Tibial artery (tissue), 4 donors: ENCODE data around the gene HDLBP.

Source experiments
- DNase-seq, 2 donors: peaks; one replicate each; pipeline ENCODE4 v3.0.0-alpha.2; 2019
- H3K27ac ChIP-seq, 2 donors: fragments of 200-600 bp; sonication (generic) in 1 of 2; 1 replicate in 1 of 2; 2 replicates in 1 of 2; pipeline ENCODE4 v1.5.1; 2018 to 2019; ENCODE audit warnings: mild to moderate bottlenecking in 1 of 2
- H3K27me3 ChIP-seq, 2 donors: fragments of 200-600 bp; sonication (generic) in 1 of 2; one replicate each; pipeline versions ENCODE4 v1.5.1 to v1.6.0; 2016 to 2019
- H3K36me3 ChIP-seq, 3 donors: fragments of 200-600 bp; sonication (generic) in 2 of 3; one replicate each; pipeline ENCODE4 v1.5.1; 2016 to 2019; ENCODE audit warnings: mild to moderate bottlenecking in 2 of 3
- H3K4me1 ChIP-seq, 4 donors: fragments of 200-600 bp; sonication (generic) in 2 of 4; 1 replicate in 3 of 4; 2 replicates in 1 of 4; pipeline ENCODE4 v1.5.1; 2016 to 2019
- H3K4me3 ChIP-seq, 2 donors: fragments of 200-600 bp; sonication (generic) in 1 of 2; 1 replicate in 1 of 2; 2 replicates in 1 of 2; pipeline ENCODE4 v1.5.1; 2018 to 2019; ENCODE audit warnings: mild to moderate bottlenecking in 2 of 2
- H3K9me3 ChIP-seq, 3 donors: fragments of 200-600 bp; sonication (generic) in 1 of 3; one replicate each; pipeline ENCODE4 v1.5.1; 2016 to 2019
- intact Hi-C: fragments of 100-400 bp; cut with DNase I; formaldehyde crosslinking; loops from one replicate; pipeline ENCODE4 v1.15.0; 2023; ENCODE audit warnings: low total_unique reads
- TF ChIP-seq, protein P1 (sequence below), 2 experiments: fragments of 200-600 bp in 1 of 2; fragments of 450-650 bp in 1 of 2; IDR thresholded peaks; one replicate each; pipeline ENCODE4 v1.5.1; 2017 to 2019; ENCODE audit warnings: antibody characterized with exemption in 2 of 2, mild to moderate bottlenecking in 1 of 2, moderate library complexity in 1 of 2

HDLBP gene

DNA sequence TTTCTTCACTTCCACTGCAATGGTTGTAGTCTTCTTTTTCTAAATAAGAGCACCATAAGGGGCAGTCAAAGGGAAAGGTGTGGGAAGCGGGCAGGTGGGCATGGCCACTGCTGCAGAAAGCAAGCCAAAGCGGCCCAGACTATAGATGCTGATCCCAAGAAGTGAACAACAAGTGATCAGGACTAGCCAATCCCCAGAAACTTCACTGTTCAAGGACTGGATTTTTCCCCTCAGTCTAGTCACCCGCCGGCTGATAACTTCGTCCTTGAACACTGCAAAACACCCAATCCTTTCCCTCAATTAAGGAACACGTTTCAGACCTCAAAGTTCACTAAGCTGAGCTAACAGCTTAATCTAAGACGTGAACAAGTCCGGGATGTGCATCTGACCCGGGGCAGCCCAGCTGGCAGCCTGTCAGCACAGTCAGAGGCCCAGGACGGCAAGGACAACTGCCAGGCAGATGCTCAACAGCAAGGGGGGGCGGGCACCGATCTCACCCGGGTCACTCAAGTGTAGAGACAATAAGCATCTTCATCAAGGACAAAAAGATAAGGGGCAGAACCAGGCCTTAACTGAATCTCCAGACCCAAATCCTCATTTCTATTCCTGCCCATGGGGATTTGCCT, 59.8 kb downstream of the HDLBP start:
- peaks cover 84 to 99% (median 89%) of the 10 kb centered on the region in 3 donors for H3K36me3 ChIP-seq
- TF ChIP-seq, protein P1, sequence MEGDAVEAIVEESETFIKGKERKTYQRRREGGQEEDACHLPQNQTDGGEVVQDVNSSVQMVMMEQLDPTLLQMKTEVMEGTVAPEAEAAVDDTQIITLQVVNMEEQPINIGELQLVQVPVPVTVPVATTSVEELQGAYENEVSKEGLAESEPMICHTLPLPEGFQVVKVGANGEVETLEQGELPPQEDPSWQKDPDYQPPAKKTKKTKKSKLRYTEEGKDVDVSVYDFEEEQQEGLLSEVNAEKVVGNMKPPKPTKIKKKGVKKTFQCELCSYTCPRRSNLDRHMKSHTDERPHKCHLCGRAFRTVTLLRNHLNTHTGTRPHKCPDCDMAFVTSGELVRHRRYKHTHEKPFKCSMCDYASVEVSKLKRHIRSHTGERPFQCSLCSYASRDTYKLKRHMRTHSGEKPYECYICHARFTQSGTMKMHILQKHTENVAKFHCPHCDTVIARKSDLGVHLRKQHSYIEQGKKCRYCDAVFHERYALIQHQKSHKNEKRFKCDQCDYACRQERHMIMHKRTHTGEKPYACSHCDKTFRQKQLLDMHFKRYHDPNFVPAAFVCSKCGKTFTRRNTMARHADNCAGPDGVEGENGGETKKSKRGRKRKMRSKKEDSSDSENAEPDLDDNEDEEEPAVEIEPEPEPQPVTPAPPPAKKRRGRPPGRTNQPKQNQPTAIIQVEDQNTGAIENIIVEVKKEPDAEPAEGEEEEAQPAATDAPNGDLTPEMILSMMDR (IDR thresholded peaks at IDR 0.05): no peak
- no peak overlapping the region for H3K27ac ChIP-seq
- H3K27me3 ChIP-seq: no peaks in the 10 kb centered on the region
- DNase-seq: no peak
- H3K4me1 ChIP-seq: no peaks in the 10 kb centered on the region
- intact Hi-C loops: no loop called here
- H3K4me3 ChIP-seq: no peak overlapping the region
- H3K9me3 ChIP-seq: no peaks in the 10 kb centered on the region

DNA sequence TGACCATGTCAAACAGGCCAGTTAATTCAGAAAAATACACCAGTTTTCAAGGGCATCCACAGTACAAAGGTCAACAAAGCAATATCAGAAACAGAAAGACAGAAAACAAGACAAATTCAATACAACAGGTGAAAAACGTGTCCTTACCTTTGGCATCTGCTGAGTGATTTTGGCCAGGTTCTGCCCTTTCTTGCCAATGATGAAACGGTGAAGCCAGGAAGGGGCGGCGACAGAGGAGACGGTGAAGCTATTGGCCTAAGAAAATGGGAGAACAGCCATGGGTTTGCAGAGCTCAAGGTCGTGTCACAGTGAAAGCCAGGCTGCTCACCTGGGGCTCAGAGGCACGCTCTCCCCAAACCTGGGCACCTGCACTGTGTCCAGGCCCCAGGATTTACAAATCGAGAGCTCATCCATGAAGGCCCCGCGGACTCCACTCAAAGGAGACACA, 60.5 kb downstream of the HDLBP start:
- intact Hi-C loops: no loop called here
- peaks cover 83 to 99% (median 89%) of the 10 kb centered on the region in 3 donors for H3K36me3 ChIP-seq
- H3K4me1 ChIP-seq: no peaks in the 10 kb centered on the region
- H3K4me3 ChIP-seq: no peak overlapping the region
- TF ChIP-seq, protein P1 (IDR thresholded peaks at IDR 0.05): no peak
- H3K9me3 ChIP-seq: no peaks in the 10 kb centered on the region
- no peak for DNase-seq
- H3K27ac ChIP-seq: no peak overlapping the region
- H3K27me3 ChIP-seq: no peaks in the 10 kb centered on the region

DNA sequence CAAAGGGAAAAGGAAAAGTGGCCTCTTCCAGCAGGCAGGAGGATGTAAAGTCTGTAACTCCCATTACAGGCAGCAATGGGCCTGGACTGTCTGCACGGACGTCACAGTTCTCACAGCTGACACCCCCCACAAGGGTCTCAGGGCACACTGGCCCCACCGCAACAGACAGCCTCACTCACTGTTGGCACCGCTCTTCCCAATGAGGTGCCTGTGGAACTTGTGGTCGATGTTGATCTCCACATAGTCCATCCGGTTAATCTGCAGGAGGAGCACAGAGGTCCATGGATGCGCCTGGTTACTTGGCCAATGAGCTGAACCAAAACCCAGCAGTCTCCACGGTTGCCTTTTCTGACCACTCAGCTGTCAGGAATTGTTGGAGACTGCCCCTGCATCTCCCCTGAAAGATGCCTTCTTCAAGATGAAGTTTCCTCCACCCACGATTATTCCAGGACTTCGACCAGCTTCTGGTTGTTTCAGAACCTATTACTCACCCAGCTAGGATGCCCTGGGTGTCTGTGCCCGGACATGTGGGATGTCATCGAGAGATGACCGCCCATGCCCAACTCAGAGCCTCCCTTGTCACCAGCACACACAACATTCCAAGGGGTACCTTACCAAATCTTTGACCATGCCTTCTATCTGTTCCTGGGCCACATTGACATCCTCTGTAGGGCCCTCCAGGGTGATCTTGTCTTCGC, 62.5 kb downstream of the HDLBP start:
- Histone ChIP-seq H3K36me3 (peaks cover 94 to 100% (median 97%) of the 10 kb centered on the region in 3 donors), H3K27ac (no peak overlapping the region), H3K27me3 (no peaks in the 10 kb centered on the region), H3K4me3 (no peak overlapping the region), H3K9me3 (no peaks in the 10 kb centered on the region), H3K4me1 (no peaks in the 10 kb centered on the region)
- no peak for DNase-seq
- TF ChIP-seq, protein P1 (IDR thresholded peaks at IDR 0.05): no peak
- intact Hi-C loops: no loop called here

DNA sequence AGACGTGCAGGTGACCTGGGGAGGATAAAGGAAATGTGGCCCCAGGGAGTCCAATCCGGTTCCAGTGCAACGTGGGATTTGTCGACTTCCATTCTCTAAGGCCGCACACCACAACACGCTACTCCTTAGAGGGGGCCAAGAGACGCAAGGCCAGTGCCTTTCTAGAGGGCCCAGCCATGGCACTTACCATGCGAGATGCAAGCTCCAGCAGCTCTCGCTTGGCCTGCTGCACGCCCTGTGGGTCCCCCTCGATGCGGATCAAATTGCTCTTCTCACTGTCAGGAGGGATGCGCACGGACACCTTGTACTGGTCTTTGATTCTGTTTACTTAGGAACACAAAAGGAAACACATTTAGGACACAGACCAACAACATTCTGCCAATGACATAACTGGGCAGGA, 65.8 kb downstream of the HDLBP start:
- H3K9me3 ChIP-seq: no peaks in the 10 kb centered on the region
- intact Hi-C loops: no loop called here
- no peaks in the 10 kb centered on the region for H3K27me3 ChIP-seq
- peaks cover 97 to 100% (median 99%) of the 10 kb centered on the region in 3 donors for H3K36me3 ChIP-seq
- TF ChIP-seq, protein P1 (IDR thresholded peaks at IDR 0.05): no peak
- H3K4me1 ChIP-seq: no peaks in the 10 kb centered on the region
- H3K4me3 ChIP-seq: no peak overlapping the region
- H3K27ac ChIP-seq: no peak overlapping the region
- no peak for DNase-seq

DNA sequence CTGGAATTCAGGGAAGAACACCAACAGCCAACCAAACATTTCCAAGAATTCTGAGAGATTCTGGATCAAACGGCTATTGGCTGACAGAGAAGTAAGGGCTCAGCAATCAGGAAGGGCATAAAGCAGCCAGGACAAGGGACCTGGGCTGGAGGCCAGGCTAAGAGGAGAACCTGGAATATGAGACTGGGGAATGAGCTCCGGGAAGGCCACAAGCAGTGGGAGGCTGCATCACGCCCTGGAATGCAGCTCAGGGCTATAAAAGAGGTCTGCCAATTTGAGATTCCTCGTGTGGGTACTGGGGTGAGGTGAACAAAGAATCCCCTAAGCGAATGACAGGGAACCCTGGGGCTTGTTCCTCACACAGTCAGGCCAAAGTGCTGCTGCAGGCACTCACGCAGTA, 66.6 kb downstream of the HDLBP start:
- H3K27ac ChIP-seq: no peak overlapping the region
- TF ChIP-seq, protein P1 (IDR thresholded peaks at IDR 0.05): no peak
- H3K36me3 ChIP-seq: peaks cover 97 to 100% (median 97%) of the 10 kb centered on the region in 3 donors

More for the DNA sequence above, 66.6 kb downstream of the HDLBP start:
- no peaks in the 10 kb centered on the region for H3K4me1 ChIP-seq
- no peak for DNase-seq
- no peaks in the 10 kb centered on the region for H3K27me3 ChIP-seq
- intact Hi-C loops: no loop called here
- H3K9me3 ChIP-seq: no peaks in the 10 kb centered on the region
- no peak overlapping the region for H3K4me3 ChIP-seq
